Esophagus squamous epithelium (tissue), 4 donors: ENCODE measurements around the gene ZFP92.

Experiments used
- POLR2A ChIP-seq, 4 donors: fragments of 450-650 bp; IDR thresholded peaks; one replicate each; pipeline ENCODE4 v1.6.1; 2017; ENCODE audit warnings: antibody characterized with exemption in 4 of 4, mild to moderate bottlenecking in 4 of 4, moderate library complexity in 3 of 4
- TF ChIP-seq, protein P1 (sequence below), 6 experiments: fragments of 450-650 bp in 4 of 6; fragments of 200-600 bp in 2 of 6; sonication (generic) in 2 of 6; IDR thresholded peaks; one replicate each; pipeline ENCODE4 v1.5.1; 2016 to 2019; ENCODE audit warnings: antibody characterized with exemption in 6 of 6, mild to moderate bottlenecking in 4 of 6, moderate library complexity in 4 of 6

DNA sequence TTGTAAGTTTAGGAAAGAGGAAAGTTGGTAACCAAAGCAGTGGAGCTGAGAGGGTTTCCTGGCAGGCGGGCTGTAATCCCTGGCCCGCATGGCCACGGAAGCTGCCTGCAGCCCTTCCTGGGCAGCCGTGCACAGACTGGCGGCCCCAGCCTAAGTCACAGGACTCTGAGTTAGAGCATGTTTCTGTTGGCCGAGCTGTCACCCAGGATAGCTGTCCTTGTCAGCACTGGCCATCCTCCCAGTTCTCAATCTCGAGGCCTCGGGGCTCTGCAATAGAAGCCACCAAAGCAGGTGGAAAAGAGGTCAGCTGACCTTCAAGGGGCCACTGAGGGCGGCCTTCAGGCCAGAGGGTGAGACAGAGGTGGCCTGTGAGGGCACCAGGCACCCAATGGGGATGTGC, 30.6 kb upstream of the ZFP92 start:
- no peak for TF ChIP-seq POLR2A (IDR thresholded peaks at IDR 0.05)
- TF ChIP-seq, protein P1, sequence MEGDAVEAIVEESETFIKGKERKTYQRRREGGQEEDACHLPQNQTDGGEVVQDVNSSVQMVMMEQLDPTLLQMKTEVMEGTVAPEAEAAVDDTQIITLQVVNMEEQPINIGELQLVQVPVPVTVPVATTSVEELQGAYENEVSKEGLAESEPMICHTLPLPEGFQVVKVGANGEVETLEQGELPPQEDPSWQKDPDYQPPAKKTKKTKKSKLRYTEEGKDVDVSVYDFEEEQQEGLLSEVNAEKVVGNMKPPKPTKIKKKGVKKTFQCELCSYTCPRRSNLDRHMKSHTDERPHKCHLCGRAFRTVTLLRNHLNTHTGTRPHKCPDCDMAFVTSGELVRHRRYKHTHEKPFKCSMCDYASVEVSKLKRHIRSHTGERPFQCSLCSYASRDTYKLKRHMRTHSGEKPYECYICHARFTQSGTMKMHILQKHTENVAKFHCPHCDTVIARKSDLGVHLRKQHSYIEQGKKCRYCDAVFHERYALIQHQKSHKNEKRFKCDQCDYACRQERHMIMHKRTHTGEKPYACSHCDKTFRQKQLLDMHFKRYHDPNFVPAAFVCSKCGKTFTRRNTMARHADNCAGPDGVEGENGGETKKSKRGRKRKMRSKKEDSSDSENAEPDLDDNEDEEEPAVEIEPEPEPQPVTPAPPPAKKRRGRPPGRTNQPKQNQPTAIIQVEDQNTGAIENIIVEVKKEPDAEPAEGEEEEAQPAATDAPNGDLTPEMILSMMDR (IDR thresholded peaks at IDR 0.05) = no peak
